ENCODE data around the gene GALNT10. TPM values are rescaled to one million over a fixed set of nuclear protein-coding genes. Genes with fewer than 3 reads are reported as not detected.

GALNT10 gene
- total RNA-seq = 174 and 178 TPM in 2 replicates
- long read RNA-seq, partial matches to known transcripts = 144 of 203 reads
- long read RNA-seq, other reads (novel, unspliced or antisense) = 59 of 203 reads

GRCh38 chr5:154190595-154191304 lies at the start of gene GALNT10:
GALNT10 (plus strand) TSS chr5:154190733; CDS start chr5:154190867, 134 bp downstream.
- Mint-ChIP-seq H3K9me3 (ENCODE audit: unreplicated experiment) (no peaks in the 10 kb centered on the region), H3K4me3 (ENCODE audit: unreplicated experiment) (peak within 1 kb of the TSS; percentile 97), H3K4me1 (ENCODE audit: unreplicated experiment) (peaks cover 55% of the 10 kb centered on the region), H3K27ac (ENCODE audit: unreplicated experiment) (peak within 1 kb of the TSS; percentile 89), H3K36me3 (ENCODE audit: unreplicated experiment) (peaks cover 4% of the 10 kb centered on the region), H3K27me3 (ENCODE audit: unreplicated experiment) (no peaks in the 10 kb centered on the region)
- no peak for TF ChIP-seq CTCF (IDR thresholded peaks at IDR 0.05)
- DNase-seq (ENCODE audit: extremely low spot score, unreplicated experiment) = no peak

- Mint-ChIP-seq H3K36me3 (ENCODE audit: unreplicated experiment) (no peaks in the 10 kb centered on the region), H3K9me3 (ENCODE audit: unreplicated experiment) (no peaks in the 10 kb centered on the region), H3K4me1 (ENCODE audit: unreplicated experiment) (no peaks in the 10 kb centered on the region), H3K27me3 (ENCODE audit: unreplicated experiment) (peaks cover 24% of the 10 kb centered on the region), H3K27ac (ENCODE audit: unreplicated experiment) (no peak overlapping the region), H3K4me3 (ENCODE audit: unreplicated experiment) (no peak overlapping the region)
- DNase-seq (ENCODE audit: extremely low spot score, unreplicated experiment) = no peak
- TF ChIP-seq CTCF (IDR thresholded peaks at IDR 0.05) = no peak
These were observed 48.8 kb upstream of the GALNT10 start for GRCh38 chr5:154141745-154142221.

GRCh38 chr5:154143211-154143641 lies 47.3 kb upstream of the GALNT10 start:
- H3K27ac Mint-ChIP-seq (ENCODE audit: unreplicated experiment) = no peak overlapping the region
- H3K36me3 Mint-ChIP-seq (ENCODE audit: unreplicated experiment) = no peaks in the 10 kb centered on the region
- H3K9me3 Mint-ChIP-seq (ENCODE audit: unreplicated experiment) = no peaks in the 10 kb centered on the region
- no peak for TF ChIP-seq CTCF (IDR thresholded peaks at IDR 0.05)
- no peaks in the 10 kb centered on the region for H3K4me1 Mint-ChIP-seq (ENCODE audit: unreplicated experiment)
- no peak overlapping the region for H3K4me3 Mint-ChIP-seq (ENCODE audit: unreplicated experiment)
- peaks cover 30% of the 10 kb centered on the region for H3K27me3 Mint-ChIP-seq (ENCODE audit: unreplicated experiment)
- no peak for DNase-seq (ENCODE audit: extremely low spot score, unreplicated experiment)

GRCh38 chr5:154145268-154145667 lies 45.3 kb upstream of the GALNT10 start:
- H3K27me3 Mint-ChIP-seq (ENCODE audit: unreplicated experiment) = peaks cover 26% of the 10 kb centered on the region
- no peak for DNase-seq (ENCODE audit: extremely low spot score, unreplicated experiment)
- no peaks in the 10 kb centered on the region for H3K4me1 Mint-ChIP-seq (ENCODE audit: unreplicated experiment)
- no peak overlapping the region for H3K4me3 Mint-ChIP-seq (ENCODE audit: unreplicated experiment)
- no peak for TF ChIP-seq CTCF (IDR thresholded peaks at IDR 0.05)
- no peaks in the 10 kb centered on the region for H3K36me3 Mint-ChIP-seq (ENCODE audit: unreplicated experiment)
- no peak overlapping the region for H3K27ac Mint-ChIP-seq (ENCODE audit: unreplicated experiment)
- no peaks in the 10 kb centered on the region for H3K9me3 Mint-ChIP-seq (ENCODE audit: unreplicated experiment)

GRCh38 chr5:154146409-154146808 lies 44.1 kb upstream of the GALNT10 start:
- H3K27ac Mint-ChIP-seq (ENCODE audit: unreplicated experiment) = no peak overlapping the region
- no peak for TF ChIP-seq CTCF (IDR thresholded peaks at IDR 0.05)
- no peak overlapping the region for H3K4me3 Mint-ChIP-seq (ENCODE audit: unreplicated experiment)
- no peaks in the 10 kb centered on the region for H3K9me3 Mint-ChIP-seq (ENCODE audit: unreplicated experiment)
- no peak for DNase-seq (ENCODE audit: extremely low spot score, unreplicated experiment)
- peaks cover 21% of the 10 kb centered on the region for H3K27me3 Mint-ChIP-seq (ENCODE audit: unreplicated experiment)
- no peaks in the 10 kb centered on the region for H3K36me3 Mint-ChIP-seq (ENCODE audit: unreplicated experiment)
- no peaks in the 10 kb centered on the region for H3K4me1 Mint-ChIP-seq (ENCODE audit: unreplicated experiment)
